ENCODE measurements around the gene DIRAS1. TPM values are rescaled to one million over a fixed set of nuclear protein-coding genes. Genes with fewer than 3 reads are reported as not detected.

DIRAS1 gene
- total RNA-seq, 2 donors from 2014 or later = 3.8 to 24.6 TPM

GRCh38 chr19:2726904-2727639 is 5.9 kb upstream of the DIRAS1 start:
- Histone ChIP-seq H3K27me3 (replicated peaks; ENCODE audit: insufficient read depth) (no peaks in the 10 kb centered on the region), H3K27ac (no peak overlapping the region), H3K9me3 (no peaks in the 10 kb centered on the region), H3K4me3 (no peak overlapping the region), H3K36me3 (no peaks in the 10 kb centered on the region), H3K4me1 (replicated peaks) (no peaks in the 10 kb centered on the region)
- DNase-seq (ENCODE audit: low spot score) = no peak
- intact Hi-C loops (cut with DNase I) = no loop called here
- TF ChIP-seq POLR2A (IDR thresholded peaks at IDR 0.05) = no peak
- TF ChIP-seq, protein P1, sequence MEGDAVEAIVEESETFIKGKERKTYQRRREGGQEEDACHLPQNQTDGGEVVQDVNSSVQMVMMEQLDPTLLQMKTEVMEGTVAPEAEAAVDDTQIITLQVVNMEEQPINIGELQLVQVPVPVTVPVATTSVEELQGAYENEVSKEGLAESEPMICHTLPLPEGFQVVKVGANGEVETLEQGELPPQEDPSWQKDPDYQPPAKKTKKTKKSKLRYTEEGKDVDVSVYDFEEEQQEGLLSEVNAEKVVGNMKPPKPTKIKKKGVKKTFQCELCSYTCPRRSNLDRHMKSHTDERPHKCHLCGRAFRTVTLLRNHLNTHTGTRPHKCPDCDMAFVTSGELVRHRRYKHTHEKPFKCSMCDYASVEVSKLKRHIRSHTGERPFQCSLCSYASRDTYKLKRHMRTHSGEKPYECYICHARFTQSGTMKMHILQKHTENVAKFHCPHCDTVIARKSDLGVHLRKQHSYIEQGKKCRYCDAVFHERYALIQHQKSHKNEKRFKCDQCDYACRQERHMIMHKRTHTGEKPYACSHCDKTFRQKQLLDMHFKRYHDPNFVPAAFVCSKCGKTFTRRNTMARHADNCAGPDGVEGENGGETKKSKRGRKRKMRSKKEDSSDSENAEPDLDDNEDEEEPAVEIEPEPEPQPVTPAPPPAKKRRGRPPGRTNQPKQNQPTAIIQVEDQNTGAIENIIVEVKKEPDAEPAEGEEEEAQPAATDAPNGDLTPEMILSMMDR (IDR thresholded peaks at IDR 0.05) = no peak
- no peak for TF ChIP-seq POLR2AphosphoS5 (IDR thresholded peaks at IDR 0.05)
- 12% methylated on average over 25 of the region's 26 CpGs for WGBS

DNA sequence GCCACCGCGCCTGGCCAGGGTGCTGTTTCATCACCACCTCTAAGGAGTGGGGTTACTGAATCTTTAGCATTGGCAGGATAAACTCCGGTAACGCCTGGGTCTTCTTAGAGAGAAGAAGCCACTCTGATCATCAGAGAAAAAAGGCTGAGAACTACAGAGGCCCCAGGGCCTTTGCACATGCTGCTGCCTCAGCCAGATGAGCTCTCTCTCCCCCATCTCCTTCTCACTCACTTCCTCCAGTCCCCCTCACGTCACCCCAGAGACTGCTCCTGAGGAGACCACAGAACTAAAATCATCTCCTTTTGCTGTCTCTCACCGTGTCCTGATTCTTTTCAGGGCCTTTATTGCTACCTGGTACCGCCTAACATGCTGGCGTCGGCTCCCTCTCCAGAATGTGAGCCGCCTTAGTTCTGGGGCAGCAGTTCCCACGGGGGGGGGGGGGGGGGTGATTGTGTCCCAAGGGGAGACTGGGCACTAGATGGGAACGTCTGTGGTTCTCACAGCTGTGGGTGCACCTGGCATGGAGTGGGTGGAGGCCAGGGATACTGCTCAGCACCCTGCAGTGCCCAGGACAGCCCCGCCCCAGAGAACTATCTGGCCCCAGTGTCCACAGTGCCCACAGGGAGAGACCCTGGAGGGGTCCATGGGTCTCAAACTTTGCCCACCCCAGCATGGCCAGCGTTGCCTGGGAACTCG is 5.1 kb upstream of the DIRAS1 start:
- Histone ChIP-seq H3K36me3 (no peaks in the 10 kb centered on the region), H3K27me3 (replicated peaks; ENCODE audit: insufficient read depth) (no peaks in the 10 kb centered on the region), H3K4me3 (no peak overlapping the region), H3K9me3 (no peaks in the 10 kb centered on the region), H3K4me1 (replicated peaks) (no peaks in the 10 kb centered on the region), H3K27ac (no peak overlapping the region)
- TF ChIP-seq POLR2AphosphoS5 (IDR thresholded peaks at IDR 0.05) = no peak
- TF ChIP-seq POLR2A (IDR thresholded peaks at IDR 0.05) = no peak
- TF ChIP-seq, protein P1 (IDR thresholded peaks at IDR 0.05) = no peak
- WGBS = 72% methylated on average over 14 of the region's 15 CpGs
- intact Hi-C loops (cut with DNase I) = no loop called here
- no peak for DNase-seq (ENCODE audit: low spot score)

- Histone ChIP-seq H3K27me3 (replicated peaks; ENCODE audit: insufficient read depth) (no peaks in the 10 kb centered on the region), H3K27ac (no peak overlapping the region), H3K4me3 (no peak overlapping the region), H3K36me3 (no peaks in the 10 kb centered on the region), H3K9me3 (no peaks in the 10 kb centered on the region), H3K4me1 (replicated peaks) (peaks cover 7% of the 10 kb centered on the region)
- intact Hi-C loops (cut with DNase I) = no loop called here
- DNase-seq (ENCODE audit: low spot score) = no peak
- 65% methylated on average over 7 of the region's 7 CpGs for WGBS
- TF ChIP-seq, protein P1 (IDR thresholded peaks at IDR 0.05) = no peak
Measured at GRCh38 chr19:2724148-2724557, 3.0 kb upstream of the DIRAS1 start.

DNA sequence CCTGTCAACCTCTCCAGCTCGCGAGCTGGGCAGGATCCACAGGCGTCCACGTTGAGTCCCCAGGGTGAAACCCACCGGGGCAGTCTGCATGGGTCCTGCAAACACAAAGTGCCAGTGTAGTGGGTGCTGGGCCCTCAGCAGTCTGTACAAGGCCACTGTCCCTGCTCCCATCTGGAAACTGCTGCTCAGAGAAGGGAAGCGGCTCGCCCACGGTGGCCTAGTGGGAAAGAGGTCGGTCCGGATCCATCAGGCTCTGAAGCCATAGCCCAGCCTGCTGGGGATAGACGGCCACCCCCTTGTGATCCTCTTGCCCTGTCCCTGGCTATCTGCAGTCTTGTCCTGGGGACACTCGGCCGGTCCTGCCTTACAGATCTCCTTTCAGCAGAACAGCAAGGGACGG is 2.6 kb upstream of the DIRAS1 start:
- Histone ChIP-seq H3K4me1 (replicated peaks) (peaks cover 7% of the 10 kb centered on the region), H3K27ac (no peak overlapping the region), H3K36me3 (no peaks in the 10 kb centered on the region), H3K9me3 (no peaks in the 10 kb centered on the region), H3K4me3 (no peak overlapping the region), H3K27me3 (replicated peaks; ENCODE audit: insufficient read depth) (no peaks in the 10 kb centered on the region)
- TF ChIP-seq POLR2A (IDR thresholded peaks at IDR 0.05) (no peak), POLR2AphosphoS5 (IDR thresholded peaks at IDR 0.05) (no peak)
- TF ChIP-seq, protein P1 (IDR thresholded peaks at IDR 0.05) = no peak
- WGBS = 75% methylated on average over 14 of the region's 14 CpGs
- DNase-seq (ENCODE audit: low spot score) = no peak
- intact Hi-C loops (cut with DNase I) = no loop called here

DNA sequence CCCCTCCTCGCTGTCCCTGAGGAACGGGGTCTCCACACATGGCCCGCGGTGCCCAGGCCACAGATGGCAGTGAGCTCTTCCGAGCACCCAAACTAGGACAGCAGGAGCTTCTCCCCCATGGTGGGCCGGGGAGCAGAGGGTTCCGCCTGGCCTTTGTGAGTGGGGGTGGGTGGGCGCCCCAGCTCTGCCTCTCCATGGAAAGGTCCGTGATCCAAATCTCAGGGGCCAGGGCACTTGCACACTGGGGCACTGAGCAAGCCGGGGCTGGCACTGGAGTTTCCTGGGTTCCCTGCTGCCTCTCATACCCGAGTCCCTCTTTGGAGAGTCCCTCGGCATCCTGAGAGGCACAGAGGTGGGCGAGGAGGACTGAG is 2.2 kb upstream of the DIRAS1 start:
- Histone ChIP-seq H3K4me3 (no peak overlapping the region), H3K9me3 (no peaks in the 10 kb centered on the region), H3K27ac (no peak overlapping the region), H3K4me1 (replicated peaks) (peaks cover 7% of the 10 kb centered on the region), H3K27me3 (replicated peaks; ENCODE audit: insufficient read depth) (no peaks in the 10 kb centered on the region), H3K36me3 (no peaks in the 10 kb centered on the region)
- intact Hi-C loops (cut with DNase I) = no loop called here
- WGBS = 69% methylated on average over 8 of the region's 13 CpGs
- TF ChIP-seq POLR2A (IDR thresholded peaks at IDR 0.05) (no peak), POLR2AphosphoS5 (IDR thresholded peaks at IDR 0.05) (no peak)
- TF ChIP-seq, protein P1 (IDR thresholded peaks at IDR 0.05) = no peak
- no peak for DNase-seq (ENCODE audit: low spot score)

All from prostate gland (tissue), 2 donors.